HG02642 (cell line): ENCODE data around the gene NAB1.
"Not testable (repeated sequence)": the region's sequence is repeated elsewhere in the genome, so short reads cannot be mapped to it uniquely, and the experiment has no call there.

Experiments used
- ATAC-seq: cut with Tn5 transposase; IDR thresholded peaks from one replicate; pipeline ENCODE4 v1.9.1; 2021; ENCODE audit warnings: mild to moderate bottlenecking; ENCODE audit not compliant: unreplicated experiment, poor library complexity

Gene NAB1

GRCh38 chr2:190705280-190705679 is 56.4 kb downstream of the NAB1 start:
- ATAC-seq, result no peak

GRCh38 chr2:190707726-190708125 is 58.8 kb downstream of the NAB1 start:
- ATAC-seq, result no peak

GRCh38 chr2:190708650-190709049 is 59.8 kb downstream of the NAB1 start:
- ATAC-seq, result not testable (repeated sequence)

- no peak for ATAC-seq
Measured at GRCh38 chr2:190711069-190711468, 62.2 kb downstream of the NAB1 start.

- ATAC-seq, result no peak
Measured at GRCh38 chr2:190713471-190713870, 64.6 kb downstream of the NAB1 start.

GRCh38 chr2:190714958-190715357 is 66.1 kb downstream of the NAB1 start:
- no peak for ATAC-seq

GRCh38 chr2:190716176-190716807 is 67.4 kb downstream of the NAB1 start:
- no peak for ATAC-seq

GRCh38 chr2:190717306-190717705 is 68.4 kb downstream of the NAB1 start:
- no peak for ATAC-seq

- ATAC-seq, result no peak
Measured at GRCh38 chr2:190717764-190718651, 69.1 kb downstream of the NAB1 start.

- ATAC-seq, result peak; percentile 68
Measured at GRCh38 chr2:190718652-190719526, 70.0 kb downstream of the NAB1 start.

- ATAC-seq, result no peak
Measured at GRCh38 chr2:190720276-190720675, 71.4 kb downstream of the NAB1 start.

- no peak for ATAC-seq
Measured at GRCh38 chr2:190720691-190721090, 71.8 kb downstream of the NAB1 start.

- ATAC-seq, result peak; percentile 66
Measured at GRCh38 chr2:190722061-190722759, 73.3 kb downstream of the NAB1 start.

GRCh38 chr2:190722835-190723234 is 74.0 kb downstream of the NAB1 start:
- ATAC-seq, result peak; percentile 2

GRCh38 chr2:190723397-190724090 is 74.7 kb downstream of the NAB1 start:
- no peak for ATAC-seq

- ATAC-seq, result no peak
Measured at GRCh38 chr2:190726255-190726654, 77.4 kb downstream of the NAB1 start.

GRCh38 chr2:190736355-190736754 is 87.5 kb downstream of the NAB1 start:
- ATAC-seq, result no peak

- ATAC-seq, result no peak
Measured at GRCh38 chr2:190740449-190740848, 91.6 kb downstream of the NAB1 start.
